Measurements from ENCODE around the gene PLCL2. TPM values are rescaled to one million over a fixed set of nuclear protein-coding genes. Genes with fewer than 3 reads are reported as not detected.

The PLCL2 gene
- total and polyA plus RNA-seq, 2 donors (not counting 1 experiment from before 2014, with no cell fraction given): 21.7 to 55.2 TPM

DNA sequence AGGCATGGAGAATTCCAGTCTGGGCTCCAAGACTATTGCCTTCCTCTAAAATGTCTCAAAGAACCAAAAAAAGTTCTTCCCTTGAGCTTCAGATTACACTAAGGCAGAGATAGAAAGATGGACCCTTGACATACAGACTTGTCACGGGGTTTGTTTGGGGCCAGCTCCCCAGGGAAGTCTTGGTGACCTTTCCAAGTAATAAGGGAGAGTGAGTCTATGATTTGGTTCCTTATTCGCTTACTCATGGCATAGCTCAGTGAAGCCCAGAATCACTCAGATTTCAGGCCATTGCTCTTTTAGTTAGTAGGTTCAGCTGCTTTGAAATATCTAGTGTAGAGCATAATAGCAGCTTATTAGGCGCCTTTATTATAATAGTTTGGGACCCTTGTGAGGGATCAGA, 90.3 kb downstream of the PLCL2 start:
- Mint-ChIP-seq H3K9me3 (ENCODE audit: insufficient read depth) (peaks cover 10% of the 10 kb centered on the region), H3K4me1 (peaks cover 43% of the 10 kb centered on the region), H3K27ac (no peak overlapping the region), H3K27me3 (no peaks in the 10 kb centered on the region), H3K4me3 (no peak overlapping the region)
- H3K9me3 ChIP-seq (ENCODE audit: control extremely low read depth in 1 of 3, control insufficient read depth in 2 of 3, insufficient read depth in 1 of 3, low read length in 2 of 3): peaks cover 3 to 8% (median 4%) of the 10 kb centered on the region in 3 donors
- peak; percentile 45 for ATAC-seq (ENCODE audit: low read depth)
- 100% methylated on average over 1 of the region's 3 CpGs for WGBS (ENCODE audit: insufficient coverage)
- H3K4me3 ChIP-seq (ENCODE audit: control extremely low read depth in 1 of 5, extremely low read depth in 1 of 5, insufficient read depth in 1 of 5, low read depth in 2 of 5, low read length in 4 of 5): no peak overlapping the region
- TF ChIP-seq, protein P1, sequence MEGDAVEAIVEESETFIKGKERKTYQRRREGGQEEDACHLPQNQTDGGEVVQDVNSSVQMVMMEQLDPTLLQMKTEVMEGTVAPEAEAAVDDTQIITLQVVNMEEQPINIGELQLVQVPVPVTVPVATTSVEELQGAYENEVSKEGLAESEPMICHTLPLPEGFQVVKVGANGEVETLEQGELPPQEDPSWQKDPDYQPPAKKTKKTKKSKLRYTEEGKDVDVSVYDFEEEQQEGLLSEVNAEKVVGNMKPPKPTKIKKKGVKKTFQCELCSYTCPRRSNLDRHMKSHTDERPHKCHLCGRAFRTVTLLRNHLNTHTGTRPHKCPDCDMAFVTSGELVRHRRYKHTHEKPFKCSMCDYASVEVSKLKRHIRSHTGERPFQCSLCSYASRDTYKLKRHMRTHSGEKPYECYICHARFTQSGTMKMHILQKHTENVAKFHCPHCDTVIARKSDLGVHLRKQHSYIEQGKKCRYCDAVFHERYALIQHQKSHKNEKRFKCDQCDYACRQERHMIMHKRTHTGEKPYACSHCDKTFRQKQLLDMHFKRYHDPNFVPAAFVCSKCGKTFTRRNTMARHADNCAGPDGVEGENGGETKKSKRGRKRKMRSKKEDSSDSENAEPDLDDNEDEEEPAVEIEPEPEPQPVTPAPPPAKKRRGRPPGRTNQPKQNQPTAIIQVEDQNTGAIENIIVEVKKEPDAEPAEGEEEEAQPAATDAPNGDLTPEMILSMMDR (IDR thresholded peaks at IDR 0.05): no peak
- peaks cover 63% of the 10 kb centered on the region for H4K20me1 ChIP-seq (ENCODE audit: control insufficient read depth, insufficient read depth, low read length, poor library complexity, severe bottlenecking)
- H3K79me2 ChIP-seq (ENCODE audit: control insufficient read depth, insufficient read depth, low read length): peaks cover 74% of the 10 kb centered on the region
- DNase-seq: no peak
- intact Hi-C loops (cut with micrococcal nuclease): no loop called here
- H3K9ac ChIP-seq (ENCODE audit: low read length): no peak overlapping the region
- no peak overlapping the region for H3K27ac ChIP-seq (ENCODE audit: low read length in 2 of 2)
- no peaks in the 10 kb centered on the region for H3K27me3 ChIP-seq (replicated peaks in 1 of 4; ENCODE audit: control extremely low read depth in 1 of 4, control insufficient read depth in 3 of 4, insufficient read depth in 4 of 4, low read length in 3 of 4)
- ChIA-PET POLR2A (no interaction called here), CTCF (interaction anchor here (1.9 kb wide), 1 partner anchor 10 kb away, joined by 6 read pairs; no protein-coding TSS in a partner anchor)
- peaks cover 0 to 4% of the 10 kb centered on the region in 2 experiments for H3K36me3 ChIP-seq (replicated peaks in 1 of 2; ENCODE audit: control extremely low read depth in 1 of 2, control insufficient read depth in 1 of 2, extremely low read depth in 1 of 2, insufficient read depth in 2 of 2, low read length in 1 of 2)
- H3K4me1 ChIP-seq (ENCODE audit: control insufficient read depth in 2 of 2, insufficient read depth in 2 of 2, low read length in 2 of 2): no peaks in the 10 kb centered on the region
- H2AFZ ChIP-seq (ENCODE audit: insufficient read depth, low read depth, low read length, poor library complexity, severe bottlenecking): no peak overlapping the region
- no peak overlapping the region for H3K4me2 ChIP-seq (replicated peaks; ENCODE audit: low read depth, low read length, poor library complexity, severe bottlenecking)

GRCh38 chr3:16978234-16978920, 93.6 kb downstream of the PLCL2 start:
- H3K27me3 Mint-ChIP-seq: no peaks in the 10 kb centered on the region

More at GRCh38 chr3:16978234-16978920, 93.6 kb downstream of the PLCL2 start:
- no peaks in the 10 kb centered on the region for H3K27me3 ChIP-seq (replicated peaks in 1 of 4; ENCODE audit: control extremely low read depth in 1 of 4, control insufficient read depth in 3 of 4, insufficient read depth in 4 of 4, low read length in 3 of 4)
- no peak overlapping the region for H3K4me3 ChIP-seq (ENCODE audit: control extremely low read depth in 1 of 5, extremely low read depth in 1 of 5, insufficient read depth in 1 of 5, low read depth in 2 of 5, low read length in 4 of 5)
- DNase-seq (no peak), ATAC-seq (ENCODE audit: low read depth) (no peak)
- Mint-ChIP-seq H3K4me1 (peaks cover 54% of the 10 kb centered on the region), H3K9me3 (ENCODE audit: insufficient read depth) (peaks cover 3% of the 10 kb centered on the region), H3K4me3 (no peak overlapping the region), H3K27ac (no peak overlapping the region)
- 100% methylated on average over 2 of the region's 4 CpGs for WGBS (ENCODE audit: insufficient coverage)
- ChIA-PET POLR2A (no interaction called here), CTCF (no interaction called here)
- H3K9ac ChIP-seq (ENCODE audit: low read length): no peak overlapping the region
- no peaks in the 10 kb centered on the region for H3K4me1 ChIP-seq (ENCODE audit: control insufficient read depth in 2 of 2, insufficient read depth in 2 of 2, low read length in 2 of 2)
- H4K20me1 ChIP-seq (ENCODE audit: control insufficient read depth, insufficient read depth, low read length, poor library complexity, severe bottlenecking): peaks cover 55% of the 10 kb centered on the region
- peaks cover 0 to 4% (median 3%) of the 10 kb centered on the region in 3 donors for H3K9me3 ChIP-seq (ENCODE audit: control extremely low read depth in 1 of 3, control insufficient read depth in 2 of 3, insufficient read depth in 1 of 3, low read length in 2 of 3)
- no peak overlapping the region for H2AFZ ChIP-seq (ENCODE audit: insufficient read depth, low read depth, low read length, poor library complexity, severe bottlenecking)
- peaks cover 84% of the 10 kb centered on the region for H3K79me2 ChIP-seq (ENCODE audit: control insufficient read depth, insufficient read depth, low read length)
- H3K27ac ChIP-seq (ENCODE audit: low read length in 2 of 2): no peak overlapping the region
- peaks cover 0 to 4% of the 10 kb centered on the region in 2 experiments for H3K36me3 ChIP-seq (replicated peaks in 1 of 2; ENCODE audit: control extremely low read depth in 1 of 2, control insufficient read depth in 1 of 2, extremely low read depth in 1 of 2, insufficient read depth in 2 of 2, low read length in 1 of 2)
- TF ChIP-seq EZH2 (IDR thresholded peaks at IDR 0.05; ENCODE audit: borderline replicate concordance, insufficient read depth, low read depth, low read length, poor library complexity, severe bottlenecking): no peak
- TF ChIP-seq, protein P1 (IDR thresholded peaks at IDR 0.05): no peak
- intact Hi-C loops (cut with micrococcal nuclease): no loop called here
- H3K4me2 ChIP-seq (replicated peaks; ENCODE audit: low read depth, low read length, poor library complexity, severe bottlenecking): no peak overlapping the region

Data from B cell (primary cell).